H1 (cell line): Measurements from ENCODE around the gene SEMA4C. TPM values are rescaled to one million over a fixed set of nuclear protein-coding genes. Genes with fewer than 3 reads are reported as not detected.

Source experiments
- CTCF ChIA-PET: fragments of 300-600 bp; sonication (Branson Sonifier 250); formaldehyde crosslinking; loops from one replicate; lab custom pipeline; 2021; ENCODE audit not compliant: partially characterized antibody; lab: Charles Lee
- POLR2A ChIA-PET: fragments of 300-600 bp; sonication (Branson Sonifier 250); formaldehyde crosslinking; loops from one replicate; lab custom pipeline; 2021; ENCODE audit warnings: inconsistent platforms; ENCODE audit not compliant: partially characterized antibody; lab: Charles Lee
- DNase-seq, 2 experiments: peaks; one replicate each; pipeline versions ENCODE4 v3.0.0 to v3.0.0-alpha.2; 2010 to 2022; ENCODE audit warnings: low spot score in 2 of 2, low read depth in 1 of 2, mixed read lengths in 1 of 2
- FAIRE-seq: peaks from 2 replicates; lab custom pipeline; 2011; peaks lifted over from hg19 to GRCh38; lab: Jason Lieb, UNC
- H2AFZ ChIP-seq: 2 replicates; pipeline ENCODE4 v1.8.1; 2012; ENCODE audit warnings: low read length, inconsistent platforms
- H2AK5ac ChIP-seq: 2 replicates; pipeline ENCODE4 v1.6.1; 2013; ENCODE audit warnings: low read depth, low read length
- H2BK120ac ChIP-seq: replicated peaks from 2 replicates; pipeline ENCODE3; 2013; ENCODE audit warnings: low read depth, low read length, inconsistent platforms
- H2BK12ac ChIP-seq: 2 replicates; pipeline ENCODE4 v1.6.1; 2013; ENCODE audit warnings: low read depth, low read length
- H2BK15ac ChIP-seq: 2 replicates; pipeline ENCODE4 v1.6.1; 2013; ENCODE audit warnings: low read length
- H2BK20ac ChIP-seq: 2 replicates; pipeline ENCODE4 v1.6.1; 2013; ENCODE audit warnings: low read length
- H2BK5ac ChIP-seq: 2 replicates; pipeline ENCODE4 v1.6.1; 2013; ENCODE audit warnings: low read depth, low read length
- H3K14ac ChIP-seq: 2 replicates; pipeline ENCODE4 v1.6.1; 2013; ENCODE audit warnings: inconsistent platforms; ENCODE audit not compliant: insufficient read length
- H3K18ac ChIP-seq: 2 replicates; pipeline ENCODE4 v1.6.1; 2013; ENCODE audit warnings: low read length; ENCODE audit errors: extremely low read depth
- H3K23ac ChIP-seq: 2 replicates; pipeline ENCODE4 v1.6.1; 2013; ENCODE audit warnings: inconsistent platforms; ENCODE audit not compliant: insufficient read length
- H3K23me2 ChIP-seq: 2 replicates; pipeline ENCODE4 v1.6.1; 2013; ENCODE audit warnings: low read depth, low read length
- H3K27ac ChIP-seq: 2 replicates; pipeline ENCODE4 v1.6.1; 2011; ENCODE audit warnings: low read depth, low read length, inconsistent platforms
- H3K27me3 ChIP-seq, 4 experiments: replicated peaks in 1 of 4; 1 replicate in 1 of 4; 2 replicates in 3 of 4; pipeline versions ENCODE4 v1.6.1 to v1.8.1; 2011 to 2013; ENCODE audit warnings: low read length in 3 of 4, mild to moderate bottlenecking in 3 of 4, inconsistent platforms in 2 of 4, mixed read lengths in 2 of 4, moderate library complexity in 1 of 4; ENCODE audit not compliant: control insufficient read depth in 3 of 4, insufficient read depth in 3 of 4; ENCODE audit errors: extremely low read depth in 1 of 4
- H3K36me3 ChIP-seq, 4 experiments: 2 replicates each; pipeline versions ENCODE4 v1.6.1 to v1.8.1; 2011 to 2013; ENCODE audit warnings: mild to moderate bottlenecking in 4 of 4, low read length in 3 of 4, moderate library complexity in 2 of 4, control low read depth in 1 of 4, inconsistent platforms in 1 of 4; ENCODE audit not compliant: insufficient read depth in 4 of 4, control insufficient read depth in 2 of 4
- H3K4ac ChIP-seq: replicated peaks from 2 replicates; pipeline ENCODE3; 2013; ENCODE audit warnings: low read length, low read depth, mixed read lengths, inconsistent platforms; ENCODE audit not compliant: insufficient read length
- H3K4me1 ChIP-seq, 4 experiments: replicated peaks in 1 of 4; 1 replicate in 1 of 4; 2 replicates in 3 of 4; pipeline versions ENCODE4 v1.6.1 to v1.8.1; 2011 to 2013; ENCODE audit warnings: low read length in 3 of 4, inconsistent platforms in 2 of 4, mixed read lengths in 1 of 4; ENCODE audit not compliant: insufficient read depth in 4 of 4, control insufficient read depth in 3 of 4
- H3K4me2 ChIP-seq, 2 experiments: 2 replicates each; pipeline versions ENCODE4 v1.6.1 to v1.8.1; 2011 to 2013; ENCODE audit warnings: low read depth in 2 of 2, low read length in 2 of 2, control low read depth in 1 of 2, inconsistent platforms in 1 of 2, mild to moderate bottlenecking in 1 of 2; ENCODE audit not compliant: insufficient read depth in 1 of 2
- H3K4me3 ChIP-seq, 4 experiments: fragments of 200-600, 300-600 bp in 1 of 4; sonication (generic), shearing (Covaris generic), sonication (Bioruptor Twin) in 1 of 4; 2 replicates each; pipeline versions ENCODE4 v1.5.1 to v1.8.1; 2011 to 2016; ENCODE audit warnings: low read length in 4 of 4, low read depth in 3 of 4, control low read depth in 2 of 4, inconsistent platforms in 2 of 4, mild to moderate bottlenecking in 2 of 4, mixed read lengths in 1 of 4, moderate library complexity in 1 of 4; ENCODE audit not compliant: insufficient read depth in 2 of 4; ENCODE audit errors: extremely low read depth in 1 of 4
- H3K56ac ChIP-seq: replicated peaks from 2 replicates; pipeline ENCODE3; 2013; ENCODE audit warnings: low read depth, mild to moderate bottlenecking, mixed read lengths, low read length, inconsistent platforms; ENCODE audit not compliant: insufficient read length
- H3K79me1 ChIP-seq: 2 replicates; pipeline ENCODE4 v1.6.1; 2013; ENCODE audit warnings: low read depth, low read length, control low read depth
- H3K79me2 ChIP-seq, 2 experiments: 2 replicates each; pipeline versions ENCODE4 v1.6.1 to v1.8.1; 2012 to 2013; ENCODE audit warnings: low read length in 2 of 2, mild to moderate bottlenecking in 2 of 2, inconsistent platforms in 1 of 2; ENCODE audit not compliant: insufficient read depth in 2 of 2, control insufficient read depth in 1 of 2
- H3K9ac ChIP-seq, 4 experiments: replicated peaks in 1 of 4; 1 replicate in 1 of 4; 2 replicates in 3 of 4; pipeline versions ENCODE4 v1.6.1 to v1.8.1; 2011 to 2013; ENCODE audit warnings: low read depth in 3 of 4, low read length in 3 of 4, control low read depth in 2 of 4, mild to moderate bottlenecking in 2 of 4, moderate library complexity in 2 of 4, inconsistent platforms in 1 of 4; ENCODE audit errors: extremely low read depth in 1 of 4
- H3K9me3 ChIP-seq, 2 experiments: 2 replicates each; pipeline versions ENCODE4 v1.6.1 to v1.8.1; 2012 to 2013; ENCODE audit warnings: mild to moderate bottlenecking in 2 of 2, moderate library complexity in 2 of 2, control low read depth in 1 of 2, inconsistent platforms in 1 of 2, low read depth in 1 of 2, low read length in 1 of 2, mixed read lengths in 1 of 2; ENCODE audit not compliant: insufficient read depth in 2 of 2
- H4K20me1 ChIP-seq, 2 experiments: replicated peaks in 1 of 2; 2 replicates each; pipeline versions ENCODE3 to v1.8.1; 2011 to 2013; ENCODE audit warnings: inconsistent platforms in 2 of 2, low read length in 2 of 2, mild to moderate bottlenecking in 1 of 2; ENCODE audit not compliant: insufficient read depth in 2 of 2, control insufficient read depth in 1 of 2
- H4K5ac ChIP-seq: 2 replicates; pipeline ENCODE4 v1.6.1; 2013; ENCODE audit warnings: low read length, low read depth, mixed read lengths, inconsistent platforms; ENCODE audit not compliant: insufficient read length
- H4K8ac ChIP-seq: 2 replicates; pipeline ENCODE4 v1.8.0; 2013; ENCODE audit warnings: mild to moderate bottlenecking, moderate library complexity, low read length, inconsistent platforms; ENCODE audit not compliant: insufficient read depth; ENCODE audit errors: extremely low read depth
- H4K91ac ChIP-seq: replicated peaks from 2 replicates; pipeline ENCODE3; 2013; ENCODE audit warnings: low read length, mixed read lengths, inconsistent platforms; ENCODE audit not compliant: insufficient read length
- EP300 ChIP-seq, 2 experiments: IDR thresholded peaks; 1 replicate in 1 of 2; 2 replicates in 1 of 2; pipeline ENCODE4 v1.6.1; 2011 to 2012; ENCODE audit warnings: low read depth in 2 of 2, low read length in 2 of 2, mild to moderate bottlenecking in 2 of 2, borderline replicate concordance in 1 of 2, inconsistent platforms in 1 of 2, moderate library complexity in 1 of 2
- JUN ChIP-seq: IDR thresholded peaks from 2 replicates; pipeline ENCODE4 v1.6.1; 2011; ENCODE audit warnings: low read depth, mild to moderate bottlenecking, improper control_type of control experiment, low read length
- WGBS, 2 experiments: shearing (Covaris generic) in 1 of 2; methylation state at CpG; one replicate each; pipeline versions ENCODE4 v1.1.6 to v1.1.7; 2013 to 2015; ENCODE audit warnings: low lambda C conversion rate in 2 of 2, mixed read lengths in 2 of 2, inconsistent platforms in 1 of 2, low coverage in 1 of 2, missing lambda C conversion rate in 1 of 2; ENCODE audit not compliant: insufficient replicate concordance in 2 of 2, insufficient coverage in 1 of 2, insufficient read length in 1 of 2; ENCODE audit errors: extremely low coverage in 1 of 2, missing lambda C conversion rate in 1 of 2; 5-methylcytosine and 5-hydroxymethylcytosine counted together
- polyA plus RNA-seq, 7 experiments: library from polyadenylated mRNA; depleted of rRNA in 3 of 7; stranded (reverse) in 5 of 7; unstranded in 2 of 7; fragments of >200 nt in 5 of 7; fragments of 200-250 nt in 2 of 7; gene quantifications; 1 replicate in 5 of 7; 2 replicates in 1 of 7; 4 replicates in 1 of 7; pipeline versions ENCODE4 v1.2.1 to v1.2.3, GENCODE V29; 2011 to 2013; ENCODE audit warnings: missing spikeins in 2 of 7, mixed read lengths in 2 of 7
- total RNA-seq: library from RNA; stranded (reverse); fragmentation: NEBNext Ultra II Directional; extraction: Animal tissue kit (Norgen Biotek cat#: 25700); gene quantifications from 2 replicates; pipeline ENCODE4 v1.2.1, GENCODE V29; 2021

The SEMA4C gene
- total and polyA plus RNA-seq, 2 of the 8 experiments (the other 6 are each of a cell fraction or from before 2014, with no cell fraction given): 47.5 to 67.3 TPM

GRCh38 chr2:96828436-96828835 is 41.4 kb downstream of the SEMA4C start:
- WGBS, 2 experiments: 94% methylated on average over 14 of the region's 14 CpGs; no CpG with 5 or more reads in 1 of the 2 experiments
- Histone ChIP-seq H3K14ac (no peak overlapping the region), H3K4me1 (peaks cover 3 to 18% (median 13%) of the 10 kb centered on the region in 4 experiments), H2AK5ac (no peak overlapping the region), H3K4ac (no peak overlapping the region), H3K27me3 (no peaks in the 10 kb centered on the region), H2BK12ac (no peak overlapping the region), H2BK20ac (no peak overlapping the region), H3K27ac (no peak overlapping the region), H3K79me1 (peaks cover 4% of the 10 kb centered on the region), H3K23ac (no peak overlapping the region), H2BK15ac (no peak overlapping the region), H3K23me2 (no peaks in the 10 kb centered on the region; the same call in 1 of the 2 replicates), H3K9ac (no peak overlapping the region), H3K36me3 (peaks cover 19 to 64% (median 34%) of the 10 kb centered on the region in 4 experiments), H3K56ac (no peak overlapping the region), H4K20me1 (peaks cover 0 to 19% of the 10 kb centered on the region in 2 experiments), H2AFZ (no peak overlapping the region), H3K9me3 (no peaks in the 10 kb centered on the region), H3K79me2 (peaks cover 0 to 12% of the 10 kb centered on the region in 2 experiments; a peak in 2 of 4 replicates), H3K4me3 (no peak overlapping the region), H4K91ac (no peak overlapping the region), H3K4me2 (no peak overlapping the region), H2BK5ac (no peak overlapping the region), H2BK120ac (no peak overlapping the region), H3K18ac (no peak overlapping the region), H4K5ac (no peak overlapping the region), H4K8ac (no peak overlapping the region)
- no peak for TF ChIP-seq JUN
- no peak for TF ChIP-seq EP300 (IDR thresholded peaks at IDR 0.05; ENCODE audit: borderline replicate concordance in 1 of 2, low read depth in 2 of 2, low read length in 2 of 2)
- ChIA-PET POLR2A (no interaction called here), CTCF (interaction anchor here (0.5 to 1.3 kb wide), 3 partner anchors 28 to 133 kb away, joined by 3 to 4 read pairs (median 4); no protein-coding TSS in a partner anchor)
- DNase-seq (no peak), FAIRE-seq (no peak)
